ENCODE measurements around the gene HIGD1C.

The HIGD1C gene

GRCh38 chr12:50933459-50934124 lies 18.8 kb upstream of the HIGD1C start:
- Histone ChIP-seq H3K27ac (ENCODE audit: low read depth, low read length) (no peak overlapping the region), H2AFZ (ENCODE audit: low read length, unreplicated experiment) (no peak overlapping the region), H3K36me3 (ENCODE audit: insufficient read depth, low read length) (peaks cover 6% of the 10 kb centered on the region), H3K4me1 (ENCODE audit: control insufficient read depth, insufficient read depth, low read length, unreplicated experiment) (peaks cover 15% of the 10 kb centered on the region), H3K27me3 (ENCODE audit: insufficient read depth, low read length) (no peaks in the 10 kb centered on the region), H3K79me2 (ENCODE audit: control insufficient read depth, insufficient read depth, low read length, unreplicated experiment) (no peaks in the 10 kb centered on the region), H3K4me3 (ENCODE audit: low read depth, low read length) (no peak overlapping the region)

GRCh38 chr12:50934371-50934851 lies 17.9 kb upstream of the HIGD1C start:
- no peaks in the 10 kb centered on the region for H3K27me3 ChIP-seq (ENCODE audit: insufficient read depth, low read length)
- H3K36me3 ChIP-seq (ENCODE audit: insufficient read depth, low read length), result peaks cover 8% of the 10 kb centered on the region
- H3K27ac ChIP-seq (ENCODE audit: low read depth, low read length), result peak overlapping the region; percentile 49
- peak overlapping the region; percentile 44 for H3K4me3 ChIP-seq (ENCODE audit: low read depth, low read length)
- no peaks in the 10 kb centered on the region for H3K79me2 ChIP-seq (ENCODE audit: control insufficient read depth, insufficient read depth, low read length, unreplicated experiment)
- H3K4me1 ChIP-seq (ENCODE audit: control insufficient read depth, insufficient read depth, low read length, unreplicated experiment), result peaks cover 15% of the 10 kb centered on the region
- peak overlapping the region; percentile 43 for H2AFZ ChIP-seq (ENCODE audit: low read length, unreplicated experiment)

GRCh38 chr12:50934981-50935807 lies 17.1 kb upstream of the HIGD1C start:
- no peaks in the 10 kb centered on the region for H3K27me3 ChIP-seq (ENCODE audit: insufficient read depth, low read length)
- H3K36me3 ChIP-seq (ENCODE audit: insufficient read depth, low read length), result peaks cover 8% of the 10 kb centered on the region
- H3K4me1 ChIP-seq (ENCODE audit: control insufficient read depth, insufficient read depth, low read length, unreplicated experiment), result peaks cover 15% of the 10 kb centered on the region
- H3K27ac ChIP-seq (ENCODE audit: low read depth, low read length), result peak overlapping the region; percentile 49
- no peaks in the 10 kb centered on the region for H3K79me2 ChIP-seq (ENCODE audit: control insufficient read depth, insufficient read depth, low read length, unreplicated experiment)
- H3K4me3 ChIP-seq (ENCODE audit: low read depth, low read length), result peak overlapping the region; percentile 44
- peak overlapping the region; percentile 43 for H2AFZ ChIP-seq (ENCODE audit: low read length, unreplicated experiment)

GRCh38 chr12:50936821-50937530 lies 15.4 kb upstream of the HIGD1C start:
- Histone ChIP-seq H3K36me3 (ENCODE audit: insufficient read depth, low read length) (peaks cover 6% of the 10 kb centered on the region; the same call in 1 of the 2 replicates), H3K27me3 (ENCODE audit: insufficient read depth, low read length) (no peaks in the 10 kb centered on the region), H3K4me3 (ENCODE audit: low read depth, low read length) (no peak overlapping the region), H3K4me1 (ENCODE audit: control insufficient read depth, insufficient read depth, low read length, unreplicated experiment) (peaks cover 15% of the 10 kb centered on the region), H3K79me2 (ENCODE audit: control insufficient read depth, insufficient read depth, low read length, unreplicated experiment) (no peaks in the 10 kb centered on the region), H2AFZ (ENCODE audit: low read length, unreplicated experiment) (no peak overlapping the region), H3K27ac (ENCODE audit: low read depth, low read length) (no peak overlapping the region)

GRCh38 chr12:50937653-50938052 lies 14.7 kb upstream of the HIGD1C start:
- Histone ChIP-seq H3K4me1 (ENCODE audit: control insufficient read depth, insufficient read depth, low read length, unreplicated experiment) (peaks cover 15% of the 10 kb centered on the region), H3K79me2 (ENCODE audit: control insufficient read depth, insufficient read depth, low read length, unreplicated experiment) (no peaks in the 10 kb centered on the region), H3K27ac (ENCODE audit: low read depth, low read length) (no peak overlapping the region), H3K4me3 (ENCODE audit: low read depth, low read length) (no peak overlapping the region), H3K36me3 (ENCODE audit: insufficient read depth, low read length) (peaks cover 5% of the 10 kb centered on the region; the same call in 1 of the 2 replicates), H2AFZ (ENCODE audit: low read length, unreplicated experiment) (no peak overlapping the region), H3K27me3 (ENCODE audit: insufficient read depth, low read length) (no peaks in the 10 kb centered on the region)

- Histone ChIP-seq H3K36me3 (ENCODE audit: insufficient read depth, low read length) (no peaks in the 10 kb centered on the region), H3K4me1 (ENCODE audit: control insufficient read depth, insufficient read depth, low read length, unreplicated experiment) (no peaks in the 10 kb centered on the region), H2AFZ (ENCODE audit: low read length, unreplicated experiment) (no peak overlapping the region), H3K27ac (ENCODE audit: low read depth, low read length) (no peak overlapping the region), H3K79me2 (ENCODE audit: control insufficient read depth, insufficient read depth, low read length, unreplicated experiment) (no peaks in the 10 kb centered on the region), H3K4me3 (ENCODE audit: low read depth, low read length) (no peak overlapping the region), H3K27me3 (ENCODE audit: insufficient read depth, low read length) (no peaks in the 10 kb centered on the region)
These were observed 4.3 kb upstream of the HIGD1C start for GRCh38 chr12:50947933-50948626.

- H3K4me1 ChIP-seq (ENCODE audit: control insufficient read depth, insufficient read depth, low read length, unreplicated experiment), result no peaks in the 10 kb centered on the region
- no peak overlapping the region for H3K4me3 ChIP-seq (ENCODE audit: low read depth, low read length)
- H3K79me2 ChIP-seq (ENCODE audit: control insufficient read depth, insufficient read depth, low read length, unreplicated experiment), result no peaks in the 10 kb centered on the region
- H3K27me3 ChIP-seq (ENCODE audit: insufficient read depth, low read length), result no peaks in the 10 kb centered on the region
- no peaks in the 10 kb centered on the region for H3K36me3 ChIP-seq (ENCODE audit: insufficient read depth, low read length)
- H2AFZ ChIP-seq (ENCODE audit: low read length, unreplicated experiment), result no peak overlapping the region
- H3K27ac ChIP-seq (ENCODE audit: low read depth, low read length), result no peak overlapping the region
These were observed 3.5 kb upstream of the HIGD1C start for GRCh38 chr12:50948798-50949197.

- Histone ChIP-seq H3K4me3 (ENCODE audit: low read depth, low read length) (no peak overlapping the region), H3K36me3 (ENCODE audit: insufficient read depth, low read length) (no peaks in the 10 kb centered on the region), H3K4me1 (ENCODE audit: control insufficient read depth, insufficient read depth, low read length, unreplicated experiment) (no peaks in the 10 kb centered on the region), H3K79me2 (ENCODE audit: control insufficient read depth, insufficient read depth, low read length, unreplicated experiment) (no peaks in the 10 kb centered on the region), H2AFZ (ENCODE audit: low read length, unreplicated experiment) (no peak overlapping the region), H3K27me3 (ENCODE audit: insufficient read depth, low read length) (no peaks in the 10 kb centered on the region), H3K27ac (ENCODE audit: low read depth, low read length) (no peak overlapping the region)
These were observed 2.5 kb upstream of the HIGD1C start for GRCh38 chr12:50949801-50950302.

- Histone ChIP-seq H3K27ac (ENCODE audit: low read depth, low read length) (no peak overlapping the region), H3K4me3 (ENCODE audit: low read depth, low read length) (no peak overlapping the region), H3K27me3 (ENCODE audit: insufficient read depth, low read length) (no peaks in the 10 kb centered on the region), H3K36me3 (ENCODE audit: insufficient read depth, low read length) (no peaks in the 10 kb centered on the region), H2AFZ (ENCODE audit: low read length, unreplicated experiment) (no peak overlapping the region), H3K4me1 (ENCODE audit: control insufficient read depth, insufficient read depth, low read length, unreplicated experiment) (no peaks in the 10 kb centered on the region), H3K79me2 (ENCODE audit: control insufficient read depth, insufficient read depth, low read length, unreplicated experiment) (no peaks in the 10 kb centered on the region)
These were observed 1.2 kb upstream of the HIGD1C start for GRCh38 chr12:50951112-50951511.

- Histone ChIP-seq H3K4me3 (ENCODE audit: low read depth, low read length) (no peak overlapping the region), H3K27ac (ENCODE audit: low read depth, low read length) (no peak overlapping the region), H3K79me2 (ENCODE audit: control insufficient read depth, insufficient read depth, low read length, unreplicated experiment) (no peaks in the 10 kb centered on the region), H3K36me3 (ENCODE audit: insufficient read depth, low read length) (no peaks in the 10 kb centered on the region), H3K4me1 (ENCODE audit: control insufficient read depth, insufficient read depth, low read length, unreplicated experiment) (no peaks in the 10 kb centered on the region), H2AFZ (ENCODE audit: low read length, unreplicated experiment) (no peak overlapping the region), H3K27me3 (ENCODE audit: insufficient read depth, low read length) (no peaks in the 10 kb centered on the region)
These were observed 703 bp downstream of the HIGD1C start for GRCh38 chr12:50953047-50953446.
